22Rv1 (cell line): ENCODE results near the gene EPS15.

Source experiments
- ZFX ChIP-seq: fragments of 450-650 bp; IDR thresholded peaks from 2 replicates; pipeline ENCODE4 v1.6.1; 2017; ENCODE audit warnings: antibody characterized with exemption, borderline replicate concordance
- TF ChIP-seq, protein P1 (sequence below): fragments of 450-650 bp; IDR thresholded peaks from 2 replicates; pipeline ENCODE4 v1.5.1; 2017; ENCODE audit warnings: mild to moderate bottlenecking

DNA sequence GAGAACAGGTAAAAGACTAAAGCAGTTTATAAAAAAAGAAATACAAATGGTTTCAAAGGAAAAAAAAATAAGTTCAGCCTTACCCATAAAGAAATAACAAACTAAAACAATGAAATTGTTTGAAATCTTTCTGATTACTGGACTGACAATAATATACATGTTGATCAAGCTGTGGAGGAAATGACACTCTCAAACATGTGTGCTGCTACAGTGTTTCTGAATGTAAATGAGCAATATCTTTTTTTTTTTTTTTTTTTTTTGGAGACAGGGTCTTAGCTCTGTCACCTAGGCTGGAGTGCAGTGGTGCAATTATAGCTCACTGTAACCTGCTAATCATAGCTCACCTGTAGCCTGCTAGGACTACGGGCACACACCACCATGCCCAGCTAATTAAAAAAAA, 6.5 kb downstream of the EPS15 start:
- TF ChIP-seq ZFX, result no peak
- TF ChIP-seq, protein P1, sequence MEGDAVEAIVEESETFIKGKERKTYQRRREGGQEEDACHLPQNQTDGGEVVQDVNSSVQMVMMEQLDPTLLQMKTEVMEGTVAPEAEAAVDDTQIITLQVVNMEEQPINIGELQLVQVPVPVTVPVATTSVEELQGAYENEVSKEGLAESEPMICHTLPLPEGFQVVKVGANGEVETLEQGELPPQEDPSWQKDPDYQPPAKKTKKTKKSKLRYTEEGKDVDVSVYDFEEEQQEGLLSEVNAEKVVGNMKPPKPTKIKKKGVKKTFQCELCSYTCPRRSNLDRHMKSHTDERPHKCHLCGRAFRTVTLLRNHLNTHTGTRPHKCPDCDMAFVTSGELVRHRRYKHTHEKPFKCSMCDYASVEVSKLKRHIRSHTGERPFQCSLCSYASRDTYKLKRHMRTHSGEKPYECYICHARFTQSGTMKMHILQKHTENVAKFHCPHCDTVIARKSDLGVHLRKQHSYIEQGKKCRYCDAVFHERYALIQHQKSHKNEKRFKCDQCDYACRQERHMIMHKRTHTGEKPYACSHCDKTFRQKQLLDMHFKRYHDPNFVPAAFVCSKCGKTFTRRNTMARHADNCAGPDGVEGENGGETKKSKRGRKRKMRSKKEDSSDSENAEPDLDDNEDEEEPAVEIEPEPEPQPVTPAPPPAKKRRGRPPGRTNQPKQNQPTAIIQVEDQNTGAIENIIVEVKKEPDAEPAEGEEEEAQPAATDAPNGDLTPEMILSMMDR, result no peak
